H4 (cell line): Measurements from ENCODE around the gene CAMK4. TPM values are rescaled to one million over a fixed set of nuclear protein-coding genes. Genes with fewer than 3 reads are reported as not detected.

Experiments used
- DNase-seq: peaks from one replicate; pipeline ENCODE4 v3.0.0-alpha.2; 2015; ENCODE audit warnings: low spot score
- total RNA-seq: library from RNA; depleted of rRNA; stranded (reverse); fragments of >200 nt; shearing (Covaris generic); gene quantifications from 2 replicates; pipeline ENCODE4 v1.2.3, GENCODE V29; 2014

Gene CAMK4
- total RNA-seq, 1 experiment from 2014 or later = 8.8 TPM

GRCh38 chr5:111422747-111423720 is 198.8 kb downstream of the CAMK4 start:
- DNase-seq = no peak

- no peak for DNase-seq
Observed at GRCh38 chr5:111425205-111425604, 201.0 kb downstream of the CAMK4 start.

- DNase-seq = no peak
Observed at GRCh38 chr5:111427762-111428161, 203.6 kb downstream of the CAMK4 start.

- DNase-seq = no peak
Observed at GRCh38 chr5:111432883-111433536, 208.8 kb downstream of the CAMK4 start.

- no peak for DNase-seq
Observed at GRCh38 chr5:111434800-111435199, 210.6 kb downstream of the CAMK4 start.

GRCh38 chr5:111439473-111440075 is 215.4 kb downstream of the CAMK4 start:
- no peak for DNase-seq

GRCh38 chr5:111447099-111447498 is 222.9 kb downstream of the CAMK4 start:
- DNase-seq = no peak

- DNase-seq = no peak
Observed at GRCh38 chr5:111447822-111448221, 223.6 kb downstream of the CAMK4 start.

- DNase-seq = no peak
Observed at GRCh38 chr5:111453295-111453694, 229.1 kb downstream of the CAMK4 start.

GRCh38 chr5:111453747-111454146 is 229.6 kb downstream of the CAMK4 start:
- DNase-seq = peak; percentile 35

GRCh38 chr5:111454198-111454622 is 230.0 kb downstream of the CAMK4 start:
- DNase-seq = peak; percentile 66

- no peak for DNase-seq
Observed at GRCh38 chr5:111454776-111455175, 230.6 kb downstream of the CAMK4 start.

GRCh38 chr5:111461255-111461671 is 237.1 kb downstream of the CAMK4 start:
- DNase-seq = no peak

- DNase-seq = no peak
Observed at GRCh38 chr5:111461934-111462333, 237.8 kb downstream of the CAMK4 start.

- no peak for DNase-seq
Observed at GRCh38 chr5:111463311-111463710, 239.1 kb downstream of the CAMK4 start.

- DNase-seq = no peak
Observed at GRCh38 chr5:111469293-111469896, 245.2 kb downstream of the CAMK4 start.

GRCh38 chr5:111469903-111470302 is 245.7 kb downstream of the CAMK4 start:
- no peak for DNase-seq

GRCh38 chr5:111472096-111472495 is 247.9 kb downstream of the CAMK4 start:
- DNase-seq = no peak

- no peak for DNase-seq
Observed at GRCh38 chr5:111472579-111472978, 248.4 kb downstream of the CAMK4 start.

GRCh38 chr5:111478266-111478665 is 254.1 kb downstream of the CAMK4 start:
- no peak for DNase-seq

- DNase-seq = no peak
Observed at GRCh38 chr5:111478898-111479297, 254.7 kb downstream of the CAMK4 start.

GRCh38 chr5:111480346-111480745 is 256.2 kb downstream of the CAMK4 start:
- DNase-seq = no peak
